Measurements from ENCODE around the gene BMP2K.

BMP2K gene

DNA sequence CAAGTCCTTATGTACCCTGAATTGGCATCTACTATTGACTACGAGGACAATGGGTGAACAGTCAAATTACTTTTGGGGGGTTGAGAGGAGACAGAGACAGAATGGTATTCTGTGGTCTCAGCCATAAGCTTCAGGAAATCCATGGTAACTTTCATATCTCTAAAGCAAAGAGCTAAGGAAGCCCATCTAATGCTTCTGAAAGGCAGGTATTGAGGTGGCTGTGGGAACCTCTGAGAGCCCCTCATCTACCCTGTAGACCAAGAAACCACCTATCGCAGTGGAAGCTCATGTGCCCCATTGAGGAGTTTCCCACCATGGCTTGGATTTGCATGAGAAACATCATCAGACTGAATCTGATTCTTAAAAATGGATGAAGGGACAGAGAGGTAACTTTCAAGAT, 23.1 kb upstream of the BMP2K start:
- no peak for DNase-seq (ENCODE audit: low read depth in 2 of 2)
- no peak overlapping the region for H3K4me3 ChIP-seq (replicated peaks in 1 of 2; ENCODE audit: low read depth in 2 of 2, low read length in 2 of 2)
- TF ChIP-seq, protein P1, sequence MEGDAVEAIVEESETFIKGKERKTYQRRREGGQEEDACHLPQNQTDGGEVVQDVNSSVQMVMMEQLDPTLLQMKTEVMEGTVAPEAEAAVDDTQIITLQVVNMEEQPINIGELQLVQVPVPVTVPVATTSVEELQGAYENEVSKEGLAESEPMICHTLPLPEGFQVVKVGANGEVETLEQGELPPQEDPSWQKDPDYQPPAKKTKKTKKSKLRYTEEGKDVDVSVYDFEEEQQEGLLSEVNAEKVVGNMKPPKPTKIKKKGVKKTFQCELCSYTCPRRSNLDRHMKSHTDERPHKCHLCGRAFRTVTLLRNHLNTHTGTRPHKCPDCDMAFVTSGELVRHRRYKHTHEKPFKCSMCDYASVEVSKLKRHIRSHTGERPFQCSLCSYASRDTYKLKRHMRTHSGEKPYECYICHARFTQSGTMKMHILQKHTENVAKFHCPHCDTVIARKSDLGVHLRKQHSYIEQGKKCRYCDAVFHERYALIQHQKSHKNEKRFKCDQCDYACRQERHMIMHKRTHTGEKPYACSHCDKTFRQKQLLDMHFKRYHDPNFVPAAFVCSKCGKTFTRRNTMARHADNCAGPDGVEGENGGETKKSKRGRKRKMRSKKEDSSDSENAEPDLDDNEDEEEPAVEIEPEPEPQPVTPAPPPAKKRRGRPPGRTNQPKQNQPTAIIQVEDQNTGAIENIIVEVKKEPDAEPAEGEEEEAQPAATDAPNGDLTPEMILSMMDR (IDR thresholded peaks at IDR 0.05; ENCODE audit: low read depth, low read length) = no peak

DNA sequence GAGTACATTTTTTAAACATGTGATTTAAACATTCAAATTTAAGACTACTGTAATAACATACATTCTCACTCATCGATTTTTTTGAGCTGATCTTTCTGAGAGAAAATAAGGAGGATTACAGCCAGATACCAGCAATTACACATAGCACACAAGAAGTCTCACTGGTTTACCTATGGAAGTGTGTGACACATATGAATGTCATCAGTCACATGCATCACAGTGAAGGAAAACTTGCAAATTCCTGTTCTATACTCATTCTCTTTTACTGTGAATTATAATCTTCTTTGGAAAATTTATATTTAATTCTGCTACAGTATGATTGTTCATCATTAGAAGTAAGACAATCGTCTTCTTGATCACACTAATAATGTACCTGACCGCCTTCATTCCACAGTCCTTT, 21.3 kb upstream of the BMP2K start:
- H3K4me3 ChIP-seq (replicated peaks in 1 of 2; ENCODE audit: low read depth in 2 of 2, low read length in 2 of 2) = no peak overlapping the region
- DNase-seq (ENCODE audit: low read depth in 2 of 2) = no peak
- TF ChIP-seq, protein P1 (IDR thresholded peaks at IDR 0.05; ENCODE audit: low read depth, low read length) = no peak

DNA sequence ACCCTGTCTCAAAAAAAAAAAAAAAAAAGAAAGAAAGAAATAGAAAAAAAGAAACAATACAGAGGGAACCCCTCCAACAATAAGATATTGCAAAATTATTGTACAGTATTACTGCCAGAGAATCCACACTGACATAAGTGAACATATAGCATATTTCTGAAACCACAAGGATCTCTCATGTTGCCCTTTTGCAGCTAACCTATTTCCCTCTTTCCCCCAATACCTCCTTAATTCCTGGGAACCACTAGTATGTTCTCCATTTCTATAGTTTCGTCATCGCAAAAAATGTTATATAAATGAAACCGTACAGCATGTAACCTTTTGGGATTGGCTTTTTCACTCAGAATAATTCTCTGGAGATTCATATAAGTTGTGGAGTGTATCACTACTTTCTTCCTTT, 20.0 kb upstream of the BMP2K start:
- no peak overlapping the region for H3K4me3 ChIP-seq (replicated peaks in 1 of 2; ENCODE audit: low read depth in 2 of 2, low read length in 2 of 2)
- TF ChIP-seq, protein P1 (IDR thresholded peaks at IDR 0.05; ENCODE audit: low read depth, low read length) = no peak
- no peak for DNase-seq (ENCODE audit: low read depth in 2 of 2)

DNA sequence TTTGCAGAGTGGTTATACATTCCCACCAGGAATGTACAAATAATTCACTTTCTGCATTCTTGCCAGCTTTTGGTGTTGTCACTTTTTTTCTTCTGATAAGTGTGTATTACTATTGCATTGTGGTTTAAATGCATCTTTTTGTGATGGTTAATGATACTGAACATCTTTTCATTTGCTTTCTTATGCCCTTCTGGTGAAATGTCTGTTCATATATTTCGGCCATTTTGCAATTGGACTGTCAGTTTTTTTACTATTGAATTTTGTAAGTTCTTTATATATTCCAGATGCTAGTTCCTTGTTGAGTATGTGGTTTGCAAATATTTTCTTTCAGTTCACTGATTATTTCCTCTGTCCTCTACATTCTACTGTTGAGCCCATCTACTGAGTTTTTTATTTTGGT, 19.4 kb upstream of the BMP2K start:
- DNase-seq (ENCODE audit: low read depth in 2 of 2) = peak in 1 of 2 donors; percentile 43
- H3K4me3 ChIP-seq (replicated peaks in 1 of 2; ENCODE audit: low read depth in 2 of 2, low read length in 2 of 2) = no peak overlapping the region
- TF ChIP-seq, protein P1 (IDR thresholded peaks at IDR 0.05; ENCODE audit: low read depth, low read length) = no peak

DNA sequence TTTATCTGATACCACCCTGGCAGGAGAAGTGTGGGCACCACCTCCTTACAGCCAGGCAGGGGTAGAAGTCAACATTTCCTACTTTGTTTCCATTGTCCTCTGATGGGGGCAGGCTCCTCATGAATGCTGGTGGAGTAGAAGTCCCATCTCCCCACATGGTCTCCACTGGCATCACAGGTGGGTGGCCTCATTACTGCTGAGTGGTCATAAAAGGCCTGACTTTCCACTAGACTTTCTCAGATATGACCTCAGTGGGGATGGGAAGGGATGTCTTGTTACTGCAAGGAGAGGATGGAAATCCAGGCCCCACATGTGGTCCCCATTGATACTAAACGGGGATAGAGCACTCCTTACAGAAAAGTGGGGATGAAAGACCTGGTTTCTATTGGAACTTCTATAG, 18.6 kb upstream of the BMP2K start:
- DNase-seq (ENCODE audit: low read depth in 2 of 2) = no peak
- TF ChIP-seq, protein P1 (IDR thresholded peaks at IDR 0.05; ENCODE audit: low read depth, low read length) = no peak
- H3K4me3 ChIP-seq (replicated peaks in 1 of 2; ENCODE audit: low read depth in 2 of 2, low read length in 2 of 2) = no peak overlapping the region

DNA sequence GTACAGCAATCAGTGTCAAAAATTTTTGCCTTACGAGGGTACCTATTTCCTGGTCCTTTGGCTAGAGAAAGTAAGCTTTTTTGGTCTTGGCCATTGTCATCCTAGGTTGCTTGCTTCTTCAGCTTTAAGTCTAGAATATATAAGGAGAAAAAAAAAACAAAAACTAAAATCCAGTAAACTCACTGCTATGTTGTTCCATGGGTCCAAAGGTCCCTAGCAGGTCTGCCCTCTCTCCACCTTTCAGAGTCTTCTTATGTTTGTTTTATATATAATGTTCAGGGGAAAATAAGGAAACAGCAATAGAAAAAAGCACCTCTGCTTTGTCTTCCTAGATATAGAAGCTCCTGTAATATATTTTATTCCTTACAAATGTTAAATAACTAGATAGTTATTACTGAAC, 18.1 kb upstream of the BMP2K start:
- DNase-seq (ENCODE audit: low read depth in 2 of 2) = no peak
- H3K4me3 ChIP-seq (replicated peaks in 1 of 2; ENCODE audit: low read depth in 2 of 2, low read length in 2 of 2) = no peak overlapping the region
- TF ChIP-seq, protein P1 (IDR thresholded peaks at IDR 0.05; ENCODE audit: low read depth, low read length) = no peak

DNA sequence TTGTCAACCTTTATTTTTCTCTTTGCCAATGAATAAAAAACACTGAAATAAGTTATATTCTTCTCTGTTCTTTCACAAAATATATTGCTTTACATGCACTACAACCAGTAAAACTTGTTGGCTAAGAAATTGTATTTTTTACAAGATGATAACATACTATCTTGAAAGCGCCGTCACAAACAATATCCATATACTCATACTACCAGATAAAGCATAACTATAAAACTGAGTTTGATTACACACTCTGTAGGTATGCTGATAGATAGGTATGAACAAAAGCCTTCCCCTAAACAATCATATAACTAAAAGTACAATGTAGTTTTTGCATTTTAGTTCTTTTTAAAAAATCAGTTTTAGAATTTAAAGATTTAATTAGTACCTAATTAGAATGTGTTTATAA, 13.6 kb upstream of the BMP2K start:
- DNase-seq (ENCODE audit: low read depth in 2 of 2) = no peak
- TF ChIP-seq, protein P1 (IDR thresholded peaks at IDR 0.05; ENCODE audit: low read depth, low read length) = no peak

More for the DNA sequence above, 13.6 kb upstream of the BMP2K start:
- H3K4me3 ChIP-seq (replicated peaks in 1 of 2; ENCODE audit: low read depth in 2 of 2, low read length in 2 of 2) = no peak overlapping the region
